NCI-H526 (cell line): ENCODE results near the gene AMH.

Experiments
- DNase-seq, 2 experiments: peaks; one replicate each; lab custom pipeline; 2025; lab: John Stamatoyannopoulos, UW

The AMH gene

DNA sequence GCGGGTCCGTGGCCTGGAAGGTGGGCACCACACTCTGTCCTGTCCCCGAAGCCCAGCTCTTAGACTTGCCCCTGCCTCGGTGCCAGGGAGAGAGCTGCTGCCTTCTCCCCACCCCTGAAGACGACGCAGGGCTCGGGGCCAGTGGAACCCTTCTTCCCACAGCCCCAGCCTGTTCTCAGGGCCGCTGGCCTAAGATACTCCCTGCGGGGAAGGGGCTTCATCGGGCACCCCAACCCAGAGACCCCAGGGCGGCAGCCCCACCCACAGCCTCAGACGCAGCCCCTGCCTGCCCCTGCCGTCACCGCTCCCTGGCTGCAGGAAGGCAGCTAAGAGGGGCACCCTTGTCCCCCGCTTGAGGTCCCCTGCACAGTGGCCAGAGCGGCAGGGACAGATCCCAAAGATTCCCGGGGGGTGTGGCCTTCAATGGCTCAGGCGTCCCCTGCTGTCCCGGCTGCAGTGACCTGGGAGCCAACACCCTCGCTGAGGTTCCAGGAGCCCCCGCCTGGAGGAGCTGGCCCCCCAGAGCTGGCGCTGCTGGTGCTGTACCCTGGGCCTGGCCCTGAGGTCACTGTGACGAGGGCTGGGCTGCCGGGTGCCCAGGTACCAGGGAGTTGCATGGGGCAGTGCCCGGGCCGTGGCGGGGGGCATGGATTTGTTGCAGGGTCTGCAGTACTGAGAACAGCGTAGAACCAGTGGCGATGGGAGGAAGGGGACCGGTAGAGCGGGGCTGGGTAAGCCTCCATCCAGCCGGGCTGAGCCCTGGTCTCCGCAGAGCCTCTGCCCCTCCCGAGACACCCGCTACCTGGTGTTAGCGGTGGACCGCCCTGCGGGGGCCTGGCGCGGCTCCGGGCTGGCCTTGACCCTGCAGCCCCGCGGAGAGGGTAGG is 1.0 kb downstream of the AMH start:
- DNase-seq, result peak; percentile 31 to 55

DNA sequence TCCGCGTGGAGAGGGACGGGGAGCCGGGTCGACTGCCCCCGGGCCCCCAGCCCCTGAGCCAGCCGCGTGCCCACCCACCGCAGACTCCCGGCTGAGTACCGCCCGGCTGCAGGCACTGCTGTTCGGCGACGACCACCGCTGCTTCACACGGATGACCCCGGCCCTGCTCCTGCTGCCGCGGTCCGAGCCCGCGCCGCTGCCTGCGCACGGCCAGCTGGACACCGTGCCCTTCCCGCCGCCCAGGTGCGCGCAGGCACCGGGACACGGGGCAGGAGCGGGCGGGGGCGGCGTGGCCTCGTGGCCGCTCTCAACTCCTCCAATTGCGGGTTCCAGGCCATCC is 1.6 kb downstream of the AMH start:
- DNase-seq, result no peak

DNA sequence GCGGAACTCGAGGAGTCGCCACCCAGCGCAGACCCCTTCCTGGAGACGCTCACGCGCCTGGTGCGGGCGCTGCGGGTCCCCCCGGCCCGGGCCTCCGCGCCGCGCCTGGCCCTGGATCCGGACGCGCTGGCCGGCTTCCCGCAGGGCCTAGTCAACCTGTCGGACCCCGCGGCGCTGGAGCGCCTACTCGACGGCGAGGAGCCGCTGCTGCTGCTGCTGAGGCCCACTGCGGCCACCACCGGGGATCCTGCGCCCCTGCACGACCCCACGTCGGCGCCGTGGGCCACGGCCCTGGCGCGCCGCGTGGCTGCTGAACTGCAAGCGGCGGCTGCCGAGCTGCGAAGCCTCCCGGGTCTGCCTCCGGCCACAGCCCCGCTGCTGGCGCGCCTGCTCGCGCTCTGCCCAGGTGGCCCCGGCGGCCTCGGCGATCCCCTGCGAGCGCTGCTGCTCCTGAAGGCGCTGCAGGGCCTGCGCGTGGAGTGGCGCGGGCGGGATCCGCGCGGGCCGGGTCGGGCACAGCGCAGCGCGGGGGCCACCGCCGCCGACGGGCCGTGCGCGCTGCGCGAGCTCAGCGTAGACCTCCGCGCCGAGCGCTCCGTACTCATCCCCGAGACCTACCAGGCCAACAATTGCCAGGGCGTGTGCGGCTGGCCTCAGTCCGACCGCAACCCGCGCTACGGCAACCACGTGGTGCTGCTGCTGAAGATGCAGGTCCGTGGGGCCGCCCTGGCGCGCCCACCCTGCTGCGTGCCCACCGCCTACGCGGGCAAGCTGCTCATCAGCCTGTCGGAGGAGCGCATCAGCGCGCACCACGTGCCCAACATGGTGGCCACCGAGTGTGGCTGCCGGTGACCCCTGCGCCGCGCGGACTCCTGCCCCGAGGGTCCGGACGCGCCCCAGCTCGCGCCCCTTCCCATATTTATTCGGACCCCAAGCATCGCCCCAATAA is 2.3 kb downstream of the AMH start:
- DNase-seq, result peak in 1 of 2 experiments; percentile 49

DNA sequence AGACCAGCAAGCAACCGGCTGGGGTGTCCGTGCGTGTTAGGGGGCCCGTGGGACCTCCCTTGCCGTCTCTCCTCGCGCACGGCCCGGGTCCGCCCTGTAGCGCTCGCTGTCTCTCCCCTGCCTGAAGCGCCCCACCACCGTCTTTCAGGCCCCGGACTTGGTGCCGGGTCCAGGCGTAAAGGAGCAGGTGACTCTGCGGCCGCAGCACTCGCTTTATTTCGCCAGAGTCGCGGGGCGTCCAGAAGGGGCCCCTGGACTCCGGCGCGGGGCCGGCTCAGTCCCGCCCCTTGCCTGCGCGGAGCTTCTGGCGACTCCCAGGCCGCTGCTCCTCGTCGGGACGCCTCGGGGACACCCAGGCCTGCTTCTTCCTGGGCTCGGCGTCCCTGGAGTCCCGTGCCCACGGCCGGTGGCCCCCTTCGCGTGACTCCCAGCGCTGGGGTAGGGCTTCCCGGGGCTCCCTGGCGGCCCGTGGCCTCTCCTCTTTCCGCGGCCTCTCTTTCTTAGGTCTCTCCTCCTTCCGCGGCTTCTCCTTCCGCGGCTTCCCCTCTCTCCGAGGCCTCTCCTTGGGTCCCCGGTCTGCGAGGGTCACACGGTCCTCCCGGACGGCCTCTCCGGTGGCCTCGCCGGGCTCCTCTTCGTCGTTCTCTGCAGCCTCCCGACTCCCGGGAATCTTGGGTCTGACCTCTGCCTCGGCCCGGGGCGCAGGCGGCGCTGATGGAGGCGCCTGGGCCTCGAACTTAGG is 3.1 kb downstream of the AMH start:
- DNase-seq, result no peak

DNA sequence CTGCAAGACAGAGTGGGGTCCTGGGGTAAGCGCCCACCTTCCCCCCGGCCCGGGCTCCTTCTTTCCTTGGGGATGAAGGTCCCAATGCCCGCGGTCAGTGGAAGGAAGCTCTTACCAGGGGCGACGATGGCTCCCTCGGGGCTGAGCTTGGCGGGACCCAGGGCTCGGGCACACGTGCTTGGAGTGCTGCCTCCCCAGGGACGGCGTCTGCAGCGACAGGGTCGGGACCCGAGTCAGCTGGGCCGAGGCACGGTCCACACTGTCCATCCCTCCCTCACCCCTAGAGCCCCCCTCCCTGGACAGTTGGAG is 3.6 kb downstream of the AMH start:
- no peak for DNase-seq

DNA sequence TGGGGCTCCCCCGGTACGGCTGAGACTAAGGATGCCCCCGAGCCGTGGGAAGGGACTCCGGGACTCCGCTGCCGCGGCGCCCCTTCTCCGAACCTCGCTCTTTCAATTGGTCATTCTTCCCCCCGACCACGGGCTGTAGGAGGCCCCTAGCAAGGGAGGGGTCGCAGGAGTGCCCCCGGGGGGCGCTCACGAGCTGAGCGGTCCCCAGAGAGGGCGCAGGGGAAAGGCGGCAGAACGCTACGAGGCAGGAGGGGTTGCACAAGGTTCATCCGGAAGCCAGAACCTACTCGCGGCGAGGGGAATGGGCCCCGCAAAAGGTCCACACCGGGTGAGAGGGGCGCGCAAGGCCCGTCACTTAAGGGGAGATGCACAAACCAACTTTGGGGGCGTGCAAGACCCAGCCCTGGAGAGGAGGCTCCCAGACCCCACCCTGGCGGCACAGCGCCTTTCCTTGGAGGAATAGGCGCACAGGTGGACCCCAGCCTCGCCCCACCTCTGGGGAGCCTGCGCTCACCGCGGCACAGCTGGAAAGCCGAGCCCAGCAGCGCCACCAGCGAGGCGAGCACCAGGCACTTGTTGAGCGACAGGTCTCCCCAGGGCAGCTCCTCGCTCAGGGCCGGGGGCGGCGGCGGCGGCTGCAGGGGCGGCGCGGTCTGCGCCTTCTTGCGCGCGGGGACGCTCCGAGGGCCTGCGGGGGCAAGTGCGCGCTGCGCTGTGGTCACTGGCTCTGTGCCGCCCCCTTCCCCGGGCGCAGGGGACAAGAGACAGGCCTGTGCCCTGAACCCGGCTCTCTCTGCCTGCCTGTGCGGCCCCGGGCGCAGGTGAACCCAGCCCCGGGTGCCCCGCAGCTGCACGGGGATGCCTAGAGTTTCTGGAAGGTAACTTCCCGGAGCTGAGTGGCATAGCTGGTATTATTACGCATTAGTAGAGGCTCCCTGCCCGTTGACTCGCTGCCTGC is 4.3 kb downstream of the AMH start:
- DNase-seq, result peak in 1 of 2 experiments; percentile 35

DNA sequence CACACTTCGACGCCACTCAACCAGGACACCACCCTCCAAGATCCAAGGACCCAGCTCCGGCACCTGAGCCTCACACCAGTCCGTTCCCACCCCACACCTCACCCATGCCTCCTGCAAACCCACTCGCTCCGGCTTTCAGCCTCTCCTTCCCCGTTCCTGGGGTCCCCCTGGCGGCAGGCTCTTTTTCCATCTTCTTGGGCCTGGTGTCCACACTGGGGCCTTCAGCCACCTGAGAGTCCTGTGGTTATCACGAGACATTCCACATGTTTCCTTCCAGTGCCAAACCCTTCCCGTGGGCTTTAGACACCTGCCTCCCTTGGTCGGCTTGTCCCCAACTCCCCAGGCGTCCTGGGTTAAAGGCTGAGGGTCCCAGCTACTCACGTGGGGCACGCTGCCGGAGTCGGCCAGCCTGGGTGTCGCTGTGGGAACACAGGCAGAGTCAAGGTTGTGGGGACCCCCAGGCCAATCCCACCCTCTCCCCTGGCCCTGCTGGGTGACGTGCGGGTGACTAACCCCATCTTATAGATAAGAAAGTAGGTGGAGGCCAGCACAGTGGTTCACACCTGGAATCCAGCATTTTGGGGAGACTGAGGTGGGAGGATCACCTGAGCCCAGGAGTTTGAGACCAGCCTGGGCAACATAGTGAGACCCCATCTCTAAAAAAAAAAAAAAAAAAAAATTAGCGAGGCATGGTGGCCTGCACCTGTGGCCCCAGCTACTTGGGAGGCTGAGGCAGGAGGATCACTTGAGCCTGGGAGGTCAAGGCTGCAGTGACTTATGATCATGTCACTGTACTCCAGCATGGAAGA is 5.1 kb downstream of the AMH start:
- no peak for DNase-seq

DNA sequence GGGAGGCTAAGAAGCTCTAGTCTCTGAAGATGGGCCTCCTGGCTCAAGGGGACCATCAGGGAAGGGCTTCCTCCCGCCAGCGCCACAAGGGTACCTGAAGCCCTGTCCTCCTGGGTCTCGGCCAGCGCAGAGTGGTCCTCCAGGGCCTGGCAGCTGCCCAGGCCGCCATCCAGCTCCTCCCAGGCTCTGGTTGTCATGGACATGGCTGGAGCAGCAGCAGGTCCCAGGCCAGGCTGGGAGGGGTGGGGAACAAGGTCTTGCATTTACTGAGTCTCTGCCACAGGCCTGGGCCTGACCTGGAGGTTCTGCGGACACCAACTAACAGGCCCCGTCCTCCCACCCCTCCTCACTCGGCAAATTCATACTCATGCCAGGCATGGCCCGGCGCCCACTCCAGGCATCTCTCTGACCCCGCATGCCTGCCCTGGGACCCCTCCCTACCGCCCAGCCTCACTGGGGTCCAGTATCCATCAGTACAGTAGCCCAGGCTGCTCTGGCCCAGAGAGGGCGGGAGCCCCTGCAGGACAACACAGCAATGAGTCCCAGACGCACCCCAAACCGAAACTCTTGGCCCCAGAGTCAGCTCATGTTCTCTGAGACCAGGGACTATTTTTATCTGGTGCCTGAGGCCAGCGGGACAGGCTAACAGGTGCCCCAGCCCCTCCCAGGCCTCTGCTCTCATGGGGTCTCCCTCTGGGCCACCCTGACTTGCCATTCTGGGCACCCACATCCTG is 6.2 kb downstream of the AMH start:
- no peak for DNase-seq

DNA sequence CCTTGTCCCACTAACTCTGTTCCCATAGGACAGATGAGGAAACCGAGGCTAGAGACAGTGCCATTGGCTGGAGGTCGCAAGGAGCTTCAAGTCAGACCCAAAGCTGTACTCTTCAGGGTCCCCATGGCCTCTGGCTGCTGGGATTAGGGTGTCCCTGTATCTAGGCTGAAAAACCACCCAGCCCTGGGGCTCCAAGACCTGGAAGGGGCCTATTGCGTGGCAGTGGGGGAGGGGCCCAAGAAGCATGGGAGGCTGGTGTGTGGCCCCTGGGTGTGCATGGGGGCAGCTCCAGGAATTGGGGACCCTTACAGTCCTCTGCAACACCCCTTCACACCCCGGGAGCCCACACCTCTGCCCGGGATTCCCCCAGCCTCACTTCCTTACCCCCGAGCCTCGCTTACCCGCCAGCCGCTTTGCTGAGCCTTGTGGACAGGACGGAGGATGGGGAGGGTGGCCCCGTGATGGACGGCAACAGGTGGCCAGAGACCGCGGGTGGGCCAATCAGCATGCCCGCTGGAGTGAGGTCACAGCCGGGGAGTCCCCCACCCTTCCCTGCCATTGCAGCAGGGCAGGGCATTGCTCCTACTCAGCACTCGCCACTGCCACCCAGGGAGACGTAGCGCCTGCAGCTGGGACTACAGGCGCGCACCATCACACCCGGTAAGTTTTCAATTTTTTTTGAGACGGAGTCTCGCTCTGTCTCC is 7.0 kb downstream of the AMH start, which contains the start of gene JSRP1:
TSS of gene JSRP1 (minus strand) at position 436 of the 704 bp plus-strand sequence. CDS start 1,103 bp downstream, outside the sequence.
- DNase-seq, result no peak

DNA sequence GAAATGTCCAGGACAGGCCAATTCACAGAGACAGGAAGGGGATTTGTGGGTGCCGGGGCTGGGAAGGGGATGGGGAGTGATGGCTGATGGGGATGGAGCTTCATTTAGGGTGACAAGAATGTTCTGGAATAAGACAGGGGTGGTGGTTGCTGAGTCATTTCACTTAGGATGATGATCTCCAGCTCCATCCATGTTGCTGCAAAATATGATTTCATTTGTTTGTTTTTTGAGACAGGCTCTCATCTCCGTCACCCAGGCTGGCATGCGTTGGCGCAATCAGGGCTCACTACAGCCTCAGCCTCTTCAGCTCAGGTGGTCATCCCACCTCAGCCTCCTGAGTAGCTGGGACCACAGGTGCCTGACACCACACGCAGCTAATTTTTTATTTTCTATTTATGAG is 10.2 kb downstream of the AMH start:
- DNase-seq, result no peak

DNA sequence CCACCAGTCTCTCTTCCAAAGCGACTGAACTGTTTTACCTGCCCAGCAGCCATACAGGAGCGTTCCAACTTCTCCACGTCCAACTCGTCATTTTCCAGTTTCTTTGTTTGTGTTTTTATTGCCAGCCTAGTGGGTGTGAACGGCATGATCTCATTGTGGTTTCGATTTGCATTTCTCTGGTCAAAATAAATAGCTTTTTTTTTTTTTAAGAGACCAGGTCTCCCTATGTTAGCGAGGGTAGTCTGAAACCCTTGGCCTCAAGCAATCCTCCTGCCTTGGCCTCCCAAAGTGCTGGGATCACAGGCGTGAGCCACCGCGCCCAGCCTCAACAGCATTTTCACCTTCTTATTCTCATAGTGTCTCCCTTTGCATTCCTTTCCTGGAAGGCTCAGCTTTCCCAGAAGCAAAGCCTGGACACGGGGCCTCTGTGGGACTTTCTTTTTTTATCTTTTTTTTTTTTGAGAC is 11.2 kb downstream of the AMH start:
- DNase-seq, result peak; percentile 48 to 56

DNA sequence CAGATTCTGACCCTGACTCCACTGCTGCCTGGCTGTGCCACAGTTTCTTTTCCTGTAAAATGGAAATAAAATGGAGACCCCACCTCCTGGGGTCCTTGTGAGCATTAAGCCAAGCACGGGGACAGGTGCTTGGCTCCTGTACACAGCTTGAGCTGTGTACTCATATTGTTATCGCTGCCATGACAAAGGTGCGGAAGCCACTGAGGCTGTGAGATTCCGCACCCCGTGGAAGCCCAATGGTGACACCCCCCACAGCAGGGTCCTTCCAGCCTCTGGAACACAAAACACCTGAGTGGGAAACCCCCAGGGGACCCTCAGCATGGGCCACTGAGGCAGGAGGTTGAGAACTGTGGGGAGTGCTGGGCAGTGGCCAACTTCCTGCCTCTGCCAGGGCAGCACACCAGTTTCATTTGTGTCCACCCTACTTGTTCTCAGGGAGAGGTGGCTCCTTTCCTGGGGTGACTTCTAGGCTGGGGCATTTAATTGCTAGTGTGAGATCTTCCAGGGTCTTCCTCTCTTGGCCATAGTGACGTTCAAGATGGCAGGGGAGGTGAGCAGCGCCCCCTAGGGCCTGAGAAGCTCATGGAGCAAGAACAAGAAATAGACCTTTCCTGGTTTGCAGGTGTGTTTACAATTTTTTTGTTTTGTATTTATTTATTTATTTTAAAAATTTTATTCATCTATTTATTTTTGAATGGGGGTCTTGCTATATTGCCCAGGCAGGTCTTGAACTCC is 12.5 kb downstream of the AMH start:
- DNase-seq, result no peak

DNA sequence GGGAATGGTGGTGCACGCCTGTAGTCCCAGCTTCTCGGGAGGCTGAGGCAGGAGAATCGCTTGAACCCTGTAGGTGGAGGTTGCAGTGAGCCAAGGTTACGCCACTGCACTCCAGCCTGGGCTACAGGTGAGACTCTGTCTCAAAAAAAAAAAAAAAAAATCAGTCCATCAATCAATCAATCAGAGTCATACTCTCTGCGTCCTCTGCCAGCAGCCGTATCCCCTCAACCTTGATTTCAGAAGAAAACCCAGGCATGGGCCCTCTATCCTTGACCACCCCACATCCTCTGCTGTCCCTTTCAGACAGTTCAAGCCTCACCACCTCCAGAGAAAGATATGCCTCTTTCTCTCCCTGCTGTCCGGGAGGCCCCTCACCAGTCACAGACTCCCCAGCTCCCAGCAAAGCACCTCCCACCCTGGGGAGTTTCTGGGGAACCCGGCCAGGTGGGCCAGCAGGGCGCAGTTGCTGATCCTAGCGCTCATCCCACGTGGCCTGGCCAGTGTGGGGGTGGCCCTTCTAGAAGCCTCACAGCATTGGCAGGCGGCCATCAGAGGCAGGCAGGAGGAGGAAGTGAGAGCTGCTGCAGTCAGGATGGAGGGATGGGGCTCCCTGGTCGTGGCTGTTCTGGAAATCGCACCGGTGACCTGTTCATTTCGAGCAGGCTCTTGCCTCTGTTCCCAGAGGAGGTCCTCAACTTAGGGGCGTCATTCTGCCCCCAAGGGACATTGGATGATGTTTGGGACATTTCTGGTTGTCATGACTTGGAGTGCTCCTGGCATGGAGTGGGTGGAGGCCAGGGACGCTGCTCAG is 17.3 kb downstream of the AMH start:
- DNase-seq, result no peak

DNA sequence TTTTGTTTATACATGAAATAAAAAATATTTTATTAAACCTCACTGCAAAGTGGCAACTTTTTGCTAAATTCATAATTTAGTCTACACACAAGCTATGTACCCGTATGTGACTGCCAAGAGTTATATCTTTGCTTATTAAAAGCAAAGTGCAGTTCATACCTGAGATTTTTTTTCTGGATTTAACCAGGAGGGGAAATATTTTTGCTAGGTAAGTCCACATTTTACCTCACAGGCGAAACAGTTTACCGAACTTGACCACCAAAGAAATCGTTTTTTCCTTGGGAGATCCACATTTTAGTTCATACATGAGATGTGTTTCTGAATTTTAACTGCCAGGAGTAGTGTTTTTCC is 19.3 kb downstream of the AMH start:
- DNase-seq, result no peak

DNA sequence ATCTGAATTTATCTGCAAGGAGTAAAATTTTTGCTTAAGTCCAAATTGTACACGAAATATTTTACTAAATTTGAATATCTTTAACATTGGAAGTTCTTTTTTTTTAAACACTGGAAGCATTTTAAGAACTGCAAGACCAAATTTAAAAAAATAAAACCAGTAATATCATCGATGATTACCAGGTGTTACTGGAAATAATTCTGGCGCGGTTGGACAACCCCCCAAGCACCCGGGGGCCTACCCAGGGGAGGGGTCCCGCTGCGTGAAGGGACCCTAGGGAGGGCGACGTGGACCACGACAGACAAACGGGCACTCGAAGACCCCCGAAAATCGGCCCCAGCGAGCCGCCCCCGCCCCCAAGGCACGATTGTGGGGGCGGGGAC is 19.7 kb downstream of the AMH start:
- DNase-seq, result no peak

DNA sequence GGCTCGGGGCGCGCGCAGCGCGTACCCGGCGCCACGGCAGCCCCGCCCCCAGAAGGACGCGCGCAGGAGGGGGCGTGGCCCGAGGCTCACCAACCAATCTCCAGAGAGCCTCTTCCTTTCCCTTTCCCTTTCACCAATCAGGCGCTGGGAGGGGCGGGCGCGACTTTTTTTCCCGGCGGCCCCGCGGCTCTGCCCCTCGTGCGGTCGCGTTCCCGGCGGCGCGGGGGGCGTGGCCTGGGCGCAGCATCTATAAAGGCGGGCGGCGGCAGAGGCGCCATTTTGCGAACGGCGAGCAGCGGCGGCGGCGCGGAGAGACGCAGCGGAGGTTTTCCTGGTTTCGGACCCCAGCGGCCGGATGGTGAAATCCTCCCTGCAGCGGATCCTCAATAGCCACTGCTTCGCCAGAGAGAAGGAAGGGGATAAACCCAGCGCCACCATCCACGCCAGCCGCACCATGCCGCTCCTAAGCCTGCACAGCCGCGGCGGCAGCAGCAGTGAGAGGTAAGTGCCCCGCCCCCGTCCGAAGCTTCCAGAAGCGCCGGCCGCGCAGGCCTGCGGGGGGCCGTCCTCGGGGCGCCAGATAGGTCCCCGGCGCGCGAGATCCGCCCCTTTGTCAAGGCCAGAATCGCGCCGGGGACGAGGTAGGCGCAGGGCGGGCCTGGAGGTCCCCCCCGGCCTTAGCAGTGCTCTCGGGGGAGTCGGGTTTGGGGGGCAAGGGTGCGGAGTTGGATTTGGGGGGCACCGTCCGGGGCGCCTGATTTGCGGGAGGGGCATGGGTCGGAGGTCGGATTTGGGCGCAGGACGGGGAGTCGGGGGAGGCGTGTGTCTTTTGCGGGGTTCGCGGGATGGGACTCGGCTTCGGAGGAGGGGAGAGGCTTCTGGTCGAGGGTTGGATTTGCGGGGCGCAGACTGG is 20.4 kb downstream of the AMH start:
- peak; percentile 75 to 93 for DNase-seq

DNA sequence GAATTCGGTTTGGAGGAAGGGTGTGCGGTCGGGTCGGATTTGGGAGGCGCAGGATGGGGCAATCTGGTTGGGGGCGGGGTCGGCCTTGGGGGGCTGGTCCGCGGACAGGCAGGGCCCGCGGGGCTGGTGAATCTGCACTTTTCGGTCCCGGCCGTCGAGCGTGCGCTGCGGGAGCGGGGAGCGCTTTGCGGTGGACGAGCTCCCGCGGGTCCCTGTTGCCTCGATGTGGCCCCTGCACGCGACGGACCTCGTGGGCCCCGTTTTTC is 21.0 kb downstream of the AMH start:
- no peak for DNase-seq
